IMR-90 (cell line): ENCODE results near the gene PGLYRP3. TPM values are rescaled to one million over a fixed set of nuclear protein-coding genes. Genes with fewer than 3 reads are reported as not detected.

Experiments
- ATAC-seq: fragments of 200-7000 bp; cut with Tn5 transposase; 2 replicates; pipeline ENCODE4 v1.9.1; 2020; ENCODE audit warnings: low read depth, mild to moderate bottlenecking, moderate library complexity
- BruUV-seq: library from RNA; stranded (reverse); fragments of 400-500 nt; replicated peaks from 2 replicates; lab custom pipeline; 2021; lab: Mats Ljungman, UMichigan
- CTCF ChIA-PET: fragments of 300-600 bp; formaldehyde crosslinking; extraction: SDS; loops from one replicate; lab custom pipeline; 2021; ENCODE audit warnings: antibody characterized with exemption; lab: Yijun Ruan, JAX
- POLR2A ChIA-PET: fragments of 300-600 bp; sonication (Branson Sonifier 250); formaldehyde crosslinking; loops from one replicate; lab custom pipeline; 2022; ENCODE audit warnings: antibody characterized with exemption; ENCODE audit not compliant: unreplicated experiment; lab: Charles Lee
- DNase-seq: peaks from one replicate; pipeline ENCODE4 v3.0.0; 2013
- H2AFZ ChIP-seq: replicated peaks from 2 replicates; pipeline ENCODE3; 2013; ENCODE audit warnings: low read length, mild to moderate bottlenecking; ENCODE audit not compliant: poor library complexity
- H2AK5ac ChIP-seq: 2 replicates; pipeline ENCODE4 v1.6.1; 2013; ENCODE audit warnings: low read depth, low read length, inconsistent platforms
- H2AK9ac ChIP-seq: replicated peaks from 2 replicates; pipeline ENCODE3; 2013; ENCODE audit warnings: mild to moderate bottlenecking, low read depth, low read length, moderate library complexity; ENCODE audit not compliant: poor library complexity
- H2BK120ac ChIP-seq: 2 replicates; pipeline ENCODE4 v1.6.1; 2013; ENCODE audit warnings: low read depth, low read length, inconsistent platforms
- H2BK15ac ChIP-seq: 3 replicates; pipeline ENCODE4 v1.6.1; 2013; ENCODE audit warnings: low read depth, low read length, inconsistent platforms
- H2BK20ac ChIP-seq: 2 replicates; pipeline ENCODE4 v1.6.1; 2013; ENCODE audit warnings: low read depth, mild to moderate bottlenecking, inconsistent platforms, low read length, moderate library complexity
- H2BK5ac ChIP-seq: 2 replicates; pipeline ENCODE4 v1.6.1; 2013; ENCODE audit warnings: mild to moderate bottlenecking, low read depth, low read length, inconsistent platforms; ENCODE audit not compliant: poor library complexity, severe bottlenecking
- H3K14ac ChIP-seq: replicated peaks from 2 replicates; pipeline ENCODE4 v1.6.1; 2013; ENCODE audit warnings: low read depth, low read length, inconsistent platforms
- H3K18ac ChIP-seq: 2 replicates; pipeline ENCODE4 v1.6.1; 2013; ENCODE audit warnings: low read depth, low read length, control low read depth
- H3K23ac ChIP-seq: 2 replicates; pipeline ENCODE4 v1.6.1; 2013; ENCODE audit warnings: low read depth, low read length, inconsistent platforms
- H3K27ac ChIP-seq: 2 replicates; pipeline ENCODE4 v1.5.1; 2013; ENCODE audit warnings: mild to moderate bottlenecking, control low read depth, low read length; ENCODE audit not compliant: insufficient read depth
- H3K27me3 ChIP-seq: 2 replicates; pipeline ENCODE4 v1.6.1; 2013; ENCODE audit warnings: low read length; ENCODE audit not compliant: control insufficient read depth, insufficient read depth
- H3K36me3 ChIP-seq: 2 replicates; pipeline ENCODE4 v1.6.1; 2013; ENCODE audit warnings: low read length, mixed read lengths; ENCODE audit not compliant: control insufficient read depth, insufficient read depth
- H3K4ac ChIP-seq: 2 replicates; pipeline ENCODE4 v1.6.1; 2013; ENCODE audit warnings: low read depth, low read length, inconsistent platforms
- H3K4me1 ChIP-seq: 2 replicates; pipeline ENCODE4 v1.6.1; 2013; ENCODE audit warnings: low read length, mixed read lengths; ENCODE audit not compliant: control insufficient read depth, insufficient read depth
- H3K4me2 ChIP-seq: 2 replicates; pipeline ENCODE4 v1.6.1; 2013; ENCODE audit warnings: low read depth, mild to moderate bottlenecking, control low read depth, low read length, moderate library complexity
- H3K4me3 ChIP-seq: 2 replicates; pipeline ENCODE4 v1.5.1; 2013; ENCODE audit warnings: low read depth, mild to moderate bottlenecking, control low read depth, low read length, moderate library complexity; ENCODE audit not compliant: insufficient read depth
- H3K56ac ChIP-seq: 2 replicates; pipeline ENCODE4 v1.6.1; 2013; ENCODE audit warnings: low read length, inconsistent platforms; ENCODE audit not compliant: insufficient read depth; ENCODE audit errors: extremely low read depth
- H3K79me1 ChIP-seq, 2 experiments: 2 replicates each; pipeline ENCODE4 v1.6.1; 2013; ENCODE audit warnings: low read length in 2 of 2, inconsistent platforms in 1 of 2, low read depth in 1 of 2
- H3K9ac ChIP-seq: 2 replicates; pipeline ENCODE4 v1.6.1; 2013; ENCODE audit warnings: low read depth, low read length, control low read depth
- H3K9me1 ChIP-seq: 2 replicates; pipeline ENCODE4 v1.6.1; 2013; ENCODE audit warnings: low read length, inconsistent platforms; ENCODE audit not compliant: insufficient read depth
- H3K9me3 ChIP-seq: 2 replicates; pipeline ENCODE4 v1.6.1; 2013; ENCODE audit warnings: low read length; ENCODE audit not compliant: control insufficient read depth, insufficient read depth
- H4K20me1 ChIP-seq: 2 replicates; pipeline ENCODE4 v1.6.1; 2013; ENCODE audit warnings: low read length, inconsistent platforms; ENCODE audit not compliant: insufficient read depth
- H4K5ac ChIP-seq: 2 replicates; pipeline ENCODE4 v1.6.1; 2013; ENCODE audit warnings: mild to moderate bottlenecking, low read depth, low read length, control low read depth
- H4K8ac ChIP-seq, 2 experiments: 2 replicates each; pipeline ENCODE4 v1.6.1; 2013; ENCODE audit warnings: low read depth in 2 of 2, low read length in 2 of 2, control low read depth in 1 of 2, inconsistent platforms in 1 of 2
- H4K91ac ChIP-seq: 2 replicates; pipeline ENCODE4 v1.6.1; 2013; ENCODE audit warnings: low read depth, low read length, inconsistent platforms; ENCODE audit not compliant: insufficient read depth
- BHLHE40 ChIP-seq: fragments of 150-350 bp; IDR thresholded peaks from 2 replicates; pipeline ENCODE4 v1.6.1; 2016; ENCODE audit warnings: mild to moderate bottlenecking, low read depth, low read length
- CEBPB ChIP-seq: IDR thresholded peaks from 2 replicates; pipeline ENCODE4 v1.6.1; 2012; ENCODE audit warnings: low read depth, low read length, improper control_type of control experiment
- CHD1 ChIP-seq: IDR thresholded peaks from 2 replicates; pipeline ENCODE4 v1.6.1; 2012; ENCODE audit warnings: low read depth, low read length, improper control_type of control experiment
- FOS ChIP-seq: fragments of 150-350 bp; IDR thresholded peaks from 2 replicates; pipeline ENCODE4 v1.6.1; 2016; ENCODE audit warnings: low read depth, low read length
- MAFK ChIP-seq: IDR thresholded peaks from 2 replicates; pipeline ENCODE4 v1.6.1; 2012; ENCODE audit warnings: low read depth, low read length, improper control_type of control experiment
- MXI1 ChIP-seq: IDR thresholded peaks from 2 replicates; pipeline ENCODE4 v1.6.1; 2012; ENCODE audit warnings: low read depth, mild to moderate bottlenecking, low read length, moderate library complexity, borderline replicate concordance
- NFE2L2 ChIP-seq: fragments of 150-350 bp; IDR thresholded peaks from 2 replicates; pipeline ENCODE4 v1.6.1; 2016; ENCODE audit warnings: low read depth, mild to moderate bottlenecking, low read length
- POLR2A ChIP-seq: IDR thresholded peaks from 2 replicates; pipeline ENCODE4 v1.6.1; 2012; ENCODE audit warnings: mild to moderate bottlenecking, low read depth, low read length
- RAD21 ChIP-seq: IDR thresholded peaks from 2 replicates; pipeline ENCODE4 v1.6.1; 2012; ENCODE audit warnings: low read length, improper control_type of control experiment
- SMC3 ChIP-seq: fragments of 150-350 bp; IDR thresholded peaks from 2 replicates; pipeline ENCODE4 v1.6.1; 2016; ENCODE audit warnings: low read depth, mild to moderate bottlenecking, antibody characterized with exemption, low read length, moderate library complexity
- WGBS, 2 experiments: methylation state at CpG; one replicate each; pipeline versions ENCODE4 v1.1.5 to v1.1.7; 2013; ENCODE audit warnings: missing lambda C conversion rate in 2 of 2; ENCODE audit not compliant: insufficient read length in 1 of 2; ENCODE audit errors: extremely low coverage in 2 of 2; 5-methylcytosine and 5-hydroxymethylcytosine counted together
- dilution Hi-C: fragments of 300-500 bp; cut with HindIII; formaldehyde crosslinking; loops from one replicate; pipeline ENCODE4 v1.14.3; 2018; ENCODE audit warnings: low sequenced_read_pairs; ENCODE audit not compliant: unreplicated experiment
- in situ Hi-C: fragments of 300-500 bp; cut with MboI; formaldehyde crosslinking; loops from 3 replicates; pipeline ENCODE4 v1.14.3; 2019; ENCODE audit warnings: low sequenced_read_pairs, inconsistent platforms, mixed read lengths
- intact Hi-C: fragments of 100-400 bp; cut with micrococcal nuclease; formaldehyde crosslinking; loops from 2 replicates; pipeline ENCODE4 v1.10.0; 2022
- polyA plus RNA-seq, 3 experiments: library from polyadenylated mRNA; depleted of rRNA; stranded (reverse); fragments of >200 nt; gene quantifications; 2 replicates each; pipeline ENCODE4 v1.2.3, GENCODE V29; 2012; ENCODE audit warnings: low replicate concordance in 1 of 3
- total RNA-seq: library from RNA; depleted of rRNA; stranded (reverse); fragments of >200 nt; gene quantifications from 2 replicates; pipeline ENCODE4 v1.2.3, GENCODE V29; 2012
- TF ChIP-seq, protein P1 (sequence below): fragments of 150-350 bp; IDR thresholded peaks from 2 replicates; pipeline ENCODE4 v1.6.1; 2016; ENCODE audit warnings: low read depth, mild to moderate bottlenecking, low read length, moderate library complexity, borderline replicate concordance
- TF ChIP-seq, protein P2 (sequence below): conservative IDR thresholded peaks from 2 replicates; pipeline ENCODE4 v1.5.1; 2012; ENCODE audit warnings: mild to moderate bottlenecking, low read depth, low read length, improper control_type of control experiment

The PGLYRP3 gene
- total and polyA plus RNA-seq, 2 of the 4 experiments (the other 2 are of a cell fraction): not detected

DNA sequence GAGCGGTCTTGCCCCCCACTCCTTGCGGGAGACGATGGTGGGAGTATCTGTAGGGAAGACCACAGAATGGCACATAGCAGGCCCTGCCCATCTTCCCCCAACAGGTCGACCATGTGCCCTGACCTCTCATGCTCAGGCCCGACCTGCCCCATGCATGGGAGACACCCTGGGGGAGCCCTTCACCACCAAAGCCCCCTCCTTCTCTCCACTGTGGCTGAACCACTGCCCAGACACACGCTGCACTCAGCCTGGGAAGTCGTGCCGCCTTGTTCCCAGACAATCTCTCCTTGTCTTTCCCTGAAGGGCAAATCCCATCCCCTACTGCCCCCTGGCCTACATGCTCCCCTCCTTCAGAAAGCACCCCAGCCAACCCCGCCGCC lies 5.5 kb downstream of the PGLYRP3 start:
- in situ Hi-C loops (no loop called here), dilution Hi-C loops (no loop called here), intact Hi-C loops (no loop called here)
- H2BK120ac ChIP-seq: no peak overlapping the region
- ChIA-PET POLR2A (no interaction called here), CTCF (no interaction called here)
- H3K27ac ChIP-seq: no peak overlapping the region
- BruUV-seq: no TSS peak
- no peaks in the 10 kb centered on the region for H3K36me3 ChIP-seq
- no peak for DNase-seq
- no peak overlapping the region for H3K4me3 ChIP-seq
- H4K8ac ChIP-seq: no peak overlapping the region
- H3K56ac ChIP-seq: no peak overlapping the region
- H2BK5ac ChIP-seq: no peak overlapping the region
- ATAC-seq: no peak
- H3K18ac ChIP-seq: no peak overlapping the region
- H3K4ac ChIP-seq: no peak overlapping the region
- H3K9me1 ChIP-seq: no peaks in the 10 kb centered on the region
- H3K14ac ChIP-seq: no peak overlapping the region
- H2AK9ac ChIP-seq: peak overlapping the region; percentile 32
- no peak overlapping the region for H2AFZ ChIP-seq
- no peak overlapping the region for H2BK15ac ChIP-seq
- no peak overlapping the region for H4K91ac ChIP-seq
- H4K20me1 ChIP-seq: no peaks in the 10 kb centered on the region
- no peaks in the 10 kb centered on the region for H3K79me1 ChIP-seq
- H3K9me3 ChIP-seq: no peaks in the 10 kb centered on the region
- TF ChIP-seq MXI1: no peak
- TF ChIP-seq MAFK: no peak
- no peak for TF ChIP-seq CEBPB
- no peak for TF ChIP-seq POLR2A
- no peak for TF ChIP-seq NFE2L2
- TF ChIP-seq RAD21: no peak
- TF ChIP-seq, protein P1, sequence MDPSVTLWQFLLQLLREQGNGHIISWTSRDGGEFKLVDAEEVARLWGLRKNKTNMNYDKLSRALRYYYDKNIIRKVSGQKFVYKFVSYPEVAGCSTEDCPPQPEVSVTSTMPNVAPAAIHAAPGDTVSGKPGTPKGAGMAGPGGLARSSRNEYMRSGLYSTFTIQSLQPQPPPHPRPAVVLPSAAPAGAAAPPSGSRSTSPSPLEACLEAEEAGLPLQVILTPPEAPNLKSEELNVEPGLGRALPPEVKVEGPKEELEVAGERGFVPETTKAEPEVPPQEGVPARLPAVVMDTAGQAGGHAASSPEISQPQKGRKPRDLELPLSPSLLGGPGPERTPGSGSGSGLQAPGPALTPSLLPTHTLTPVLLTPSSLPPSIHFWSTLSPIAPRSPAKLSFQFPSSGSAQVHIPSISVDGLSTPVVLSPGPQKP: no peak
- TF ChIP-seq BHLHE40: no peak
- no peak for TF ChIP-seq FOS
- TF ChIP-seq, protein P2, sequence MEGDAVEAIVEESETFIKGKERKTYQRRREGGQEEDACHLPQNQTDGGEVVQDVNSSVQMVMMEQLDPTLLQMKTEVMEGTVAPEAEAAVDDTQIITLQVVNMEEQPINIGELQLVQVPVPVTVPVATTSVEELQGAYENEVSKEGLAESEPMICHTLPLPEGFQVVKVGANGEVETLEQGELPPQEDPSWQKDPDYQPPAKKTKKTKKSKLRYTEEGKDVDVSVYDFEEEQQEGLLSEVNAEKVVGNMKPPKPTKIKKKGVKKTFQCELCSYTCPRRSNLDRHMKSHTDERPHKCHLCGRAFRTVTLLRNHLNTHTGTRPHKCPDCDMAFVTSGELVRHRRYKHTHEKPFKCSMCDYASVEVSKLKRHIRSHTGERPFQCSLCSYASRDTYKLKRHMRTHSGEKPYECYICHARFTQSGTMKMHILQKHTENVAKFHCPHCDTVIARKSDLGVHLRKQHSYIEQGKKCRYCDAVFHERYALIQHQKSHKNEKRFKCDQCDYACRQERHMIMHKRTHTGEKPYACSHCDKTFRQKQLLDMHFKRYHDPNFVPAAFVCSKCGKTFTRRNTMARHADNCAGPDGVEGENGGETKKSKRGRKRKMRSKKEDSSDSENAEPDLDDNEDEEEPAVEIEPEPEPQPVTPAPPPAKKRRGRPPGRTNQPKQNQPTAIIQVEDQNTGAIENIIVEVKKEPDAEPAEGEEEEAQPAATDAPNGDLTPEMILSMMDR: no peak
- TF ChIP-seq SMC3: no peak
- no peak for TF ChIP-seq CHD1
- H3K4me1 ChIP-seq: no peaks in the 10 kb centered on the region
- WGBS, 2 experiments: 54% methylated on average over 4 of the region's 10 CpGs; no CpG with 5 or more reads in 1 of the 2 experiments
- no peak overlapping the region for H3K4me2 ChIP-seq
- H2BK20ac ChIP-seq: no peak overlapping the region
- H2AK5ac ChIP-seq: no peak overlapping the region
- no peaks in the 10 kb centered on the region for H3K27me3 ChIP-seq
- no peak overlapping the region for H4K5ac ChIP-seq
- H3K23ac ChIP-seq: no peak overlapping the region
- H3K9ac ChIP-seq: no peak overlapping the region
